WTC11 (cell line): ENCODE results near the gene KNDC1.

Source experiments
- ATF3 ChIP-seq: sonication (generic); formaldehyde crosslinking; conservative IDR thresholded peaks from 2 replicates; pipeline ENCODE4 v1.8.1; 2022; ENCODE audit warnings: mild to moderate bottlenecking, missing genetic modification reagents
- CREM ChIP-seq: sonication (generic); formaldehyde crosslinking; IDR thresholded peaks from 2 replicates; pipeline ENCODE4 v1.8.1; 2022; ENCODE audit warnings: mild to moderate bottlenecking, missing genetic modification reagents, moderate library complexity
- CTCF ChIP-seq: fragments of 200-600 bp; IDR thresholded peaks from 2 replicates; pipeline ENCODE4 v1.8.0; 2022; ENCODE audit warnings: antibody characterized with exemption
- ERG ChIP-seq: fragments of 250-450 bp; sonication (Bioruptor Pico); IDR thresholded peaks from 2 replicates; pipeline ENCODE4 v1.8.0; 2021; ENCODE audit warnings: mild to moderate bottlenecking
- GABPB1 ChIP-seq: sonication (generic); formaldehyde crosslinking; IDR thresholded peaks from 2 replicates; pipeline ENCODE4 v1.8.1; 2023; ENCODE audit warnings: mild to moderate bottlenecking, missing genetic modification reagents
- NFYB ChIP-seq: sonication (generic); formaldehyde crosslinking; conservative IDR thresholded peaks from 2 replicates; pipeline ENCODE4 v1.8.0; 2022; ENCODE audit warnings: low read depth, missing genetic modification reagents
- SOX15 ChIP-seq: fragments of 250-450 bp; sonication (Bioruptor Pico); IDR thresholded peaks from 2 replicates; pipeline ENCODE4 v1.9.0; 2021; ENCODE audit warnings: mild to moderate bottlenecking

- TF ChIP-seq CTCF (no peak), ERG (no peak), ATF3 (CRISPR knock-in tag) (no peak), GABPB1 (CRISPR knock-in tag) (no peak), CREM (CRISPR knock-in tag) (no peak), NFYB (CRISPR knock-in tag) (no peak), SOX15 (CRISPR knock-in tag) (no peak)
These were observed 30.0 kb upstream of the KNDC1 start for GRCh38 chr10:133129859-133130495.
